Measurements from ENCODE around the gene CLDN5. TPM values are rescaled to one million over a fixed set of nuclear protein-coding genes. Genes with fewer than 3 reads are reported as not detected.

Gene CLDN5
- total RNA-seq, 1 donor from 2014 or later = not detected

- peaks cover 5% of the 10 kb centered on the region for H3K4me1 Mint-ChIP-seq (ENCODE audit: unreplicated experiment)
- no peak overlapping the region for H3K4me3 Mint-ChIP-seq (ENCODE audit: unreplicated experiment)
- H3K27ac Mint-ChIP-seq (ENCODE audit: unreplicated experiment) = no peak overlapping the region
- no peaks in the 10 kb centered on the region for H3K27me3 Mint-ChIP-seq (ENCODE audit: unreplicated experiment)
- no peaks in the 10 kb centered on the region for H3K36me3 Mint-ChIP-seq (ENCODE audit: unreplicated experiment)
- no peaks in the 10 kb centered on the region for H3K9me3 Mint-ChIP-seq (ENCODE audit: unreplicated experiment)
- no peak for DNase-seq (ENCODE audit: extremely low spot score, unreplicated experiment)
- no peak for TF ChIP-seq CTCF (IDR thresholded peaks at IDR 0.05)
These were observed 25.4 kb downstream of the CLDN5 start for GRCh38 chr22:19498866-19499190.

- DNase-seq (ENCODE audit: extremely low spot score, unreplicated experiment) = no peak
- Mint-ChIP-seq H3K4me3 (ENCODE audit: unreplicated experiment) (no peak overlapping the region), H3K4me1 (ENCODE audit: unreplicated experiment) (peaks cover 5% of the 10 kb centered on the region), H3K36me3 (ENCODE audit: unreplicated experiment) (no peaks in the 10 kb centered on the region), H3K27me3 (ENCODE audit: unreplicated experiment) (no peaks in the 10 kb centered on the region), H3K27ac (ENCODE audit: unreplicated experiment) (no peak overlapping the region), H3K9me3 (ENCODE audit: unreplicated experiment) (no peaks in the 10 kb centered on the region)
- TF ChIP-seq CTCF (IDR thresholded peaks at IDR 0.05) = no peak
These were observed 25.9 kb downstream of the CLDN5 start for GRCh38 chr22:19498154-19498865.

GRCh38 chr22:19497245-19497644 is 27.0 kb downstream of the CLDN5 start:
- Mint-ChIP-seq H3K4me1 (ENCODE audit: unreplicated experiment) (peaks cover 5% of the 10 kb centered on the region), H3K9me3 (ENCODE audit: unreplicated experiment) (no peaks in the 10 kb centered on the region), H3K27ac (ENCODE audit: unreplicated experiment) (peak overlapping the region; percentile 52), H3K36me3 (ENCODE audit: unreplicated experiment) (no peaks in the 10 kb centered on the region), H3K4me3 (ENCODE audit: unreplicated experiment) (no peak overlapping the region), H3K27me3 (ENCODE audit: unreplicated experiment) (no peaks in the 10 kb centered on the region)
- TF ChIP-seq CTCF (IDR thresholded peaks at IDR 0.05) = no peak
- no peak for DNase-seq (ENCODE audit: extremely low spot score, unreplicated experiment)

- no peak for TF ChIP-seq CTCF (IDR thresholded peaks at IDR 0.05)
- H3K4me3 Mint-ChIP-seq (ENCODE audit: unreplicated experiment) = no peak overlapping the region
- H3K9me3 Mint-ChIP-seq (ENCODE audit: unreplicated experiment) = no peaks in the 10 kb centered on the region
- no peak overlapping the region for H3K27ac Mint-ChIP-seq (ENCODE audit: unreplicated experiment)
- DNase-seq (ENCODE audit: extremely low spot score, unreplicated experiment) = no peak
- no peaks in the 10 kb centered on the region for H3K36me3 Mint-ChIP-seq (ENCODE audit: unreplicated experiment)
- H3K27me3 Mint-ChIP-seq (ENCODE audit: unreplicated experiment) = no peaks in the 10 kb centered on the region
- H3K4me1 Mint-ChIP-seq (ENCODE audit: unreplicated experiment) = peaks cover 5% of the 10 kb centered on the region
These were observed 27.9 kb downstream of the CLDN5 start for GRCh38 chr22:19496324-19496630.

- peaks cover 5% of the 10 kb centered on the region for H3K4me1 Mint-ChIP-seq (ENCODE audit: unreplicated experiment)
- H3K9me3 Mint-ChIP-seq (ENCODE audit: unreplicated experiment) = no peaks in the 10 kb centered on the region
- no peak overlapping the region for H3K27ac Mint-ChIP-seq (ENCODE audit: unreplicated experiment)
- TF ChIP-seq CTCF (IDR thresholded peaks at IDR 0.05) = peak; percentile 52
- H3K27me3 Mint-ChIP-seq (ENCODE audit: unreplicated experiment) = no peaks in the 10 kb centered on the region
- no peak overlapping the region for H3K4me3 Mint-ChIP-seq (ENCODE audit: unreplicated experiment)
- DNase-seq (ENCODE audit: extremely low spot score, unreplicated experiment) = no peak
- H3K36me3 Mint-ChIP-seq (ENCODE audit: unreplicated experiment) = no peaks in the 10 kb centered on the region
These were observed 28.5 kb downstream of the CLDN5 start for GRCh38 chr22:19495562-19496323.

Data from osteocyte (in vitro differentiated cells).